Measurements from ENCODE around the gene TRIP6.
A peak's percentile ranks its signal among the peaks of the same experiment; 100 is the strongest.

Gene TRIP6, protein sequence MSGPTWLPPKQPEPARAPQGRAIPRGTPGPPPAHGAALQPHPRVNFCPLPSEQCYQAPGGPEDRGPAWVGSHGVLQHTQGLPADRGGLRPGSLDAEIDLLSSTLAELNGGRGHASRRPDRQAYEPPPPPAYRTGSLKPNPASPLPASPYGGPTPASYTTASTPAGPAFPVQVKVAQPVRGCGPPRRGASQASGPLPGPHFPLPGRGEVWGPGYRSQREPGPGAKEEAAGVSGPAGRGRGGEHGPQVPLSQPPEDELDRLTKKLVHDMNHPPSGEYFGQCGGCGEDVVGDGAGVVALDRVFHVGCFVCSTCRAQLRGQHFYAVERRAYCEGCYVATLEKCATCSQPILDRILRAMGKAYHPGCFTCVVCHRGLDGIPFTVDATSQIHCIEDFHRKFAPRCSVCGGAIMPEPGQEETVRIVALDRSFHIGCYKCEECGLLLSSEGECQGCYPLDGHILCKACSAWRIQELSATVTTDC

DNA sequence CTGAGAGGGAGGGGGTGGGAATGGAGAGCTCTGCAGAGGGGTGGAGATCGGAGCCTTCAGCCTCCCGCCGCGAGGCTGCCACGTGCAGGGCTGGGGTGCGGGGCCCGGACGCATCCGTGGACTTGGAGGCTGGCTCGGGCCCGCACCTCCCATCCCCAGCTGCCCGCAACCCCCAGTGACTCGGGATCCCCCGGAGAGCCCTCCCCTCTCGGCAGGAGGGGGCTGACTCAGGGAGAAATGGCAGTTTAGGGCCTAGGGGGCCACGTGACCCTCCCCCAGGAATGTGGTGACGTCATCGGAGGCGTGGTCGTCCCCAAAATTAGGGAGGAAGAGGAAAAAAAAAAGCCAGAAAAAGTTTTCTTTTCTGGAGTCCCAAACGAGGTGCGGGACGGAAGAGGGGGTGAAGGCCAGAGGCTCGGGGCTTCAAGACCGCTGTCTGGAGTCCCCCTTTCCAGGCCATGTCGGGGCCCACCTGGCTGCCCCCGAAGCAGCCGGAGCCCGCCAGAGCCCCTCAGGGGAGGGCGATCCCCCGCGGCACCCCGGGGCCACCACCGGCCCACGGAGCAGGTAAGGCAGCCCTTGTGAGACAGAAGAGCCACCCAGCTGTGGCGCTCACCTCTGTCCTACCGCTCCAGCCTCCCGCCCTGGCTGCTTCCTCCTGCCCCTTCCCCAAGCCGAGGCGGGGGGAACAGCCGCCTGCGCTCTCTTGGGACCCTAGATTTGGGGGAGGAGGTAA, at the start of gene TRIP6:
TSS of gene TRIP6 (plus strand) at position 348 of the 736 bp plus-strand sequence. CDS start at position 459, 111 bp downstream.
- no peaks in the 10 kb centered on the region for H3K9me3 Mint-ChIP-seq
- H3K27me3 Mint-ChIP-seq = no peaks in the 10 kb centered on the region
- peaks cover 23% of the 10 kb centered on the region for H3K36me3 Mint-ChIP-seq (ENCODE audit: low read depth)
- peak within 1 kb of the TSS; percentile 94 for H3K27ac Mint-ChIP-seq
- peak within 1 kb of the TSS; percentile 92 for H3K4me3 Mint-ChIP-seq
- peaks cover 14% of the 10 kb centered on the region for H3K4me1 Mint-ChIP-seq (ENCODE audit: low read depth)

DNA sequence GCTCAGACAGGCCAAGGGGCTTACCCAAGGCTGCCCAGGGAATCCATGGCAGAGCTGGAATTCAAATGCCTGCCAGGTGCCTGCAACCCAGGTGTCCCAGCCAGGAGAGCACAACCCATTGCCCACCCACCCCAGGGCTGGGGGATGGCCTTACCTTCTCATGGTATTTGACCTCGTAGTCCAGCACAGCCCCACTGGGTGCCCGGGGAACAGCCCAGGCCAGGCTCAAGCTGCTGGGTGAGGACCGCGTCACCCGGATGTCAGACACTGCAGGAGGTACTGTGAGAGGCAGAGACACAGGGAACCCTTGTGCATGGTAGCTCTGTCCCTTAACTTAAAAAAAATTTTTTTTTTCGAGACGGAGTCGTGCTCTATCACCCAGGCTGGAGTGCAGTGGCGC, 48.8 kb upstream of the TRIP6 start:
- Mint-ChIP-seq H3K27ac (no peak overlapping the region), H3K27me3 (no peaks in the 10 kb centered on the region), H3K9me3 (no peaks in the 10 kb centered on the region), H3K4me1 (ENCODE audit: low read depth) (no peaks in the 10 kb centered on the region), H3K36me3 (ENCODE audit: low read depth) (no peaks in the 10 kb centered on the region), H3K4me3 (no peak overlapping the region)

DNA sequence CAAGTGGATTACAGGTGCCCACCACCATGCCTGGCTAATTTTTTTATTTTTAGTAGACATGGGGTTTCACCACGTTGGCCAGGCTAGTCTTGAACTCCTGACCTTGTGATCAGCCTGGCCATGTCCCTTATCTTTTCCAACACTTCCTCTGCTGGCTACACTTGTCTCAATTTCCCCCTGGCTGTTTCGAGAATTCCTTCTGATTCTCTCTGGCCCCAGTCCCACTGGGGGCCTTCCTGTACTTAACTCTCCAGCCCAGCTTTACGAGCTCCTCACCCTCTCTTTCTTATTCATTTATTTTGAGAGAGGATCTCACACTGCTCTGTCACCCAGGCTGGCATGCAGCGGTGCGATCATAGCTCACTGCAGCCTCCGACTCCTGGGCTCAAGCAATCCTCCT, 48.4 kb upstream of the TRIP6 start:
- no peaks in the 10 kb centered on the region for H3K27me3 Mint-ChIP-seq
- no peak overlapping the region for H3K27ac Mint-ChIP-seq
- no peaks in the 10 kb centered on the region for H3K9me3 Mint-ChIP-seq
- H3K4me1 Mint-ChIP-seq (ENCODE audit: low read depth) = no peaks in the 10 kb centered on the region
- H3K36me3 Mint-ChIP-seq (ENCODE audit: low read depth) = no peaks in the 10 kb centered on the region
- no peak overlapping the region for H3K4me3 Mint-ChIP-seq

DNA sequence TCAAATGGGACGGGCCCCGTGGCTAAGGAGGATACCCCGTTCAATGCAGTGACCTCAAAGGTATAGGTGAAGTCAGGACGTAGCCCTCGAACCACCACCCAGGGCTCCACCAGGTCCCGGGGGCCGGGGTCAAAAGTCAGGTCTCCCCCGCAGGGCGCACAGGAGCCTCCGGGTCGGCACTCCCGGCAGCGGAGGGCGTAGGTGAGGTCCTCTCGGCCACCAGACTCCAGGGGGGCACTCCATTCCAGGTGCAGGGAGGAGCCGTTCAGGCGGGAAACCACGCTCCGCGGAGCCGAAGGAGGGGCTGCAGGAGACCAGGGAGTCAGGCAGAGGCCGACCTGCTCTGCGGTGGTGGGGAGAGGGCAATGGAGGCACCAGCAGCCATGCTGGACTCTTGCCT, 47.6 kb upstream of the TRIP6 start:
- Mint-ChIP-seq H3K27me3 (peaks cover 6% of the 10 kb centered on the region), H3K4me1 (ENCODE audit: low read depth) (no peaks in the 10 kb centered on the region), H3K9me3 (no peaks in the 10 kb centered on the region), H3K36me3 (ENCODE audit: low read depth) (no peaks in the 10 kb centered on the region), H3K4me3 (no peak overlapping the region), H3K27ac (no peak overlapping the region)

DNA sequence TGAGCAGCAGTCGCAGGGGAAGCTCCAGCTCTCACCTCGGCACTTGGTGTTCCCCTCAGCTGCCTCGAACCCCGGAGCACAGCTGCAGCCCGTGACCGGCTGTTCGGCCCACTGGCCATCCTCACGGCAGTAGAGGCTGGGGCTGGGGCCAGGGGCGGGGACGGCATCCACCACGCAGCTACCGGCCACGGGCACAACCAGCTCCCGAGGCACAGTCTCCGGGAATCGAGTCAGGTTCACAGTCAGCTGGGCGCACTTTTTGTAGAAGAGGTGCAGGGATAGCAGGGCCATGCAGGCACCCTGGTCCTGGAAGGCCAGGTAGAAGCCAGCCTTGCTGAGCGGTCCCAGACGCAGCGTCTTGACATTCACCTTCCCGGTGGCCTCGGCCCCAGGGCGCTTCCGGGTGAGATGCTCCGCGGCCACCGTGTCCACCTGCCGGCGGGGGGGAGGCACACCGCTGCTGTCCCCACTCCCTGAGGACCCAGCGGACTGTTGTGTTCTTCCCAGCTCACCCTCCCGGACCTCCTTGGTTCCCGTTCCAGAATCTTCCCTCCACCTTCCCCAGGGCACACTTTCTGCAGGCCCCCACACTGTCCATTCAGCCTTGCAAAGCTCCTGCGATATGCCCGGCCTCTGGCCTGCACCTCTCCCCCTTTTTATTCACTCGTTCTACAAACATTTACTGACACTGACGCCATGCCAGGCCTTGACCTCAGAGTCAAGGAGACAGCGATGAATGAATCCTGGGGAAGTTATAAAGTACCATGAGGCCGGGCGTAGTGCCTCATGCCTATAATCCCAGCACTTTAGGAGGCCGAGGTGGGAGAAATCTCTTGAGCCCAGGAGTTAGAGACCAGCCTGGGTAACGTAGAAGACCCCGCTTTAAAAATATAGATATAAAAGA, 44.7 kb upstream of the TRIP6 start:
- Mint-ChIP-seq H3K27me3 (peaks cover 24% of the 10 kb centered on the region), H3K27ac (no peak overlapping the region), H3K9me3 (no peaks in the 10 kb centered on the region), H3K4me3 (no peak overlapping the region), H3K4me1 (ENCODE audit: low read depth) (peaks cover 7% of the 10 kb centered on the region), H3K36me3 (ENCODE audit: low read depth) (no peaks in the 10 kb centered on the region)

DNA sequence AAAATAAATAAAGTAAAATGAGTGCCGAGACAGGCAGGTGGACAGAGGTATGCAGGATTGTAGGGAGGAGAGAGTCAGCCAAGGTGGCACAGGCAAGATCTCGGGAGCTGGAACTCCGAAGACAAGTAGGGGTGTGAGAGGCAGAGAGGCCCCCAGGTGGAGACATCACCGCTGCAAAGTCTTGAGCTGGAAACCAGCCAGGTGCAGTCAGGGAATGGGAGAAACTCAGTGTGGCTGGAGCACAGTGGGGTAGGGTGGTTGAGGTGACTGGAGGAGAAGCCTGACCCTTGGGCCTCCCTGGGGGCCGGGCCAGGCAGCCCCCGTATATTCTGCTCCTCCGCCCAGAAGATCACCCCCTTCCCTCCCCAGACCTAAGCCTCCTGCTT, 44.1 kb upstream of the TRIP6 start:
- no peaks in the 10 kb centered on the region for H3K9me3 Mint-ChIP-seq
- no peaks in the 10 kb centered on the region for H3K36me3 Mint-ChIP-seq (ENCODE audit: low read depth)
- no peak overlapping the region for H3K27ac Mint-ChIP-seq
- peaks cover 13% of the 10 kb centered on the region for H3K4me1 Mint-ChIP-seq (ENCODE audit: low read depth)
- peaks cover 30% of the 10 kb centered on the region for H3K27me3 Mint-ChIP-seq
- no peak overlapping the region for H3K4me3 Mint-ChIP-seq

DNA sequence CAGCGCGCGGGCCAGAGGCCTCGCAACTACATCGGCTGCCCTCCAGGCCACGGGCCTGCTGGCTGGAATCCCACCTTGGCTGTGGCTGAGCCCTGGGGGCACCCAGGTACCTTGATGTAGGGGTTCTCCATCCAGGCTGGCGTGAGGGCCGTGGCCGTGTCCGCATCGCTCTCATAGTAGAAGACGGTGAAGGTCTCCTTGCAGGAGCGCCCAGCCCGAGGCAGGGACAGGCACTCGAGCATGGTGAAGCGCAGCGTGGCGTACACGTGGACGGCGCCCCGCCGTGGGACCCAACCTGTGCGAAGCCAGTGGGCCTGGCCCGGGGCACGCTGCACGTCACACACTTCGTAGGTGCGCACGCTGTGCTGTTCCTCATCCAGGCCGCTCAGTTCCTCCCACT, 43.7 kb upstream of the TRIP6 start:
- H3K9me3 Mint-ChIP-seq = no peaks in the 10 kb centered on the region
- H3K27me3 Mint-ChIP-seq = peaks cover 32% of the 10 kb centered on the region
- H3K4me1 Mint-ChIP-seq (ENCODE audit: low read depth) = peaks cover 15% of the 10 kb centered on the region
- H3K36me3 Mint-ChIP-seq (ENCODE audit: low read depth) = no peaks in the 10 kb centered on the region
- no peak overlapping the region for H3K27ac Mint-ChIP-seq
- no peak overlapping the region for H3K4me3 Mint-ChIP-seq

DNA sequence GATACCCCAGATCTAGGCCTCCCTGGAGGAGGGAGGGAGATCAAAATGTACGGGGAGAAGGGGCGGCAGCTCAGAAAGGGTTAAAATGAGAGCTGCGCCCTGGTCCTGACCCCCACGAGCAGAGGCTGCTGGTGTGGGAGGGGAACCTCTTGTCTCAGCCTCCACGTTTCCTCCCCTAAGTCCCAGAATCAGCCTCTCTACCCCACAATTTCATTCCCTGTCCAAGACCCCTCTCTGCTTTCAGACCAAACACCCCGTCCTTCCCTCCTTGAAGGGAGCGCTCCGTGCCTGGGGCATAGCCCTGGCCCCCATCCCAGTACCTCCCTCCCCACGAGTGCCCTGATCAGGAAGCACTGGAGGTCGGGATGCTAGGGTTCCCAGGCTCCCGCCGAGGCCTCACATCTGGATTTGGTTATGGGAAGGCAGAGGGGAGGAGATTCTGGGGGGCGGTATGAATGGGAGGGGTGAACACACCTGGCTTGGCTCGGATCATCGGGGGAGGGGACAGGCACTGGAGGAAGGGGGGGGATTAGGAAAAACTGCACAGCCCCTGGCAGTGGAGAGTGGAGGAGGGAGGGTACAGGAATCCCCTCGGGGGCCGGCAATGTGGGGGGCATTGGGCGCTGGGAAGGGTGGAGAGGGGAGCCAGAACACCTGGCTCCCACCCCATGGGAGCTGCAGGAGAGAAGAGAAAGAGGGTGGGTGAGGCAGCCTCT, 42.5 kb upstream of the TRIP6 start:
- Mint-ChIP-seq H3K36me3 (ENCODE audit: low read depth) (no peaks in the 10 kb centered on the region), H3K4me3 (no peak overlapping the region), H3K27ac (no peak overlapping the region), H3K4me1 (ENCODE audit: low read depth) (peaks cover 17% of the 10 kb centered on the region), H3K27me3 (peaks cover 41% of the 10 kb centered on the region), H3K9me3 (no peaks in the 10 kb centered on the region)

DNA sequence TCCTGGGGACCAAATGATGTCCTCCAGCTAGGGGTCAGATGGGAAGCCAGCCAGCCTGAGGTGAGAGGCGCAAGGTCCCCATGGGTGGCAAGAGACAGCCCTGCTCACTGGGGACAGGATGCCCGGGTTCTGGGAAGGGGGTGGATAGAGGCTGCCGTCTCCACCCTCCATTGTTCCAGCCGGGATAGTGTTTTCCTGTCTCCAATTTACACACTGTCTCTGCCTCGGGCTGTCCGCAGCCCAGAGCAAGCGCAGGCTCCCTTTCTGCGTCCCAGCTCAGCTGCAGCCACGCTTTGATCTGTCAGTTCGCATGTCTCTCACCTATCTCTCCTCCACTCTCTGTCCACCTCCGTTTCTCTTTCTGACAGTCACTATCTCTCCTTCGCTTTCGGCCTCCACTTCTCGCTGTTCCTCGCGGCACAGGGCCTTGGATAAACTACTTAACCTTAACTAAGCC, 41.9 kb upstream of the TRIP6 start:
- Mint-ChIP-seq H3K4me1 (ENCODE audit: low read depth) (peaks cover 17% of the 10 kb centered on the region), H3K36me3 (ENCODE audit: low read depth) (no peaks in the 10 kb centered on the region), H3K4me3 (no peak overlapping the region), H3K27ac (no peak overlapping the region), H3K9me3 (no peaks in the 10 kb centered on the region), H3K27me3 (peaks cover 41% of the 10 kb centered on the region)

DNA sequence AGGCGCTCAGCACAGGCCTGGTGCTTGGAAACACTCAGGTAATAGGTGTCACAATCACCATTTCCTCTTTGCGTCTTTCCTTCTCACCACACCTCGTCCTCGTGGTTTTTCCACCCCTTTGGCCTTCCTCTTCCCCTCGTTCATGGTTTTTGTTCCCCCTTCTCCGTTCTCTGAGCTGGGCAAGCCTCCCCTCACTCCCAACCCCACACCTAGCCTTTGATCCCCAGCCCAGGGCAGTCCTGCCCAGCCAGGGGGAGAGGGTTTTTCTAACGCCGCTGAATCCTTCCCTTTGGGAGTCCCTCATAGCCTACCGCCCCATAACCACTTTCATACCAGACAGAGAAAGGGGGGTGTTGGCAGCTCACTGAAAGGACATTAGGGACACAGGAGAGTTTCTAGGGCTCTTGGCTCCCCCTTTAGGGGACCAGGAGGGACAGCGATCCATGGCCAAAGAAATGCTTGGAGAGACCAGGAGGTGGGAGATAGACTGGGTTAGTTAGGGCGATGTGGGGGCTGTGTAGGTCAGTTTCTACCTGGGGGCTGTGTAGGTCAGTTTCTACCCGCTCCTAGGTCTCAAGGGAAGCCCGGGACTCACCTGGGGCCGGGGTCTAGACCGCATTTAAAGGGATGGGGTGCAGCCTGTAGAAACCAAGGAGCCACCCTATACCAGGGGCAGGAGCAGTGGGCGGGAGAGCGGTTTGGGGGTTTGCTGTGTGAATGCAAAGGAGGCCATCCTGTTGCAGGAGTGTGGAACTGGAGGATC, 41.3 kb upstream of the TRIP6 start:
- Mint-ChIP-seq H3K27ac (no peak overlapping the region), H3K27me3 (peaks cover 41% of the 10 kb centered on the region), H3K9me3 (no peaks in the 10 kb centered on the region), H3K36me3 (ENCODE audit: low read depth) (no peaks in the 10 kb centered on the region), H3K4me1 (ENCODE audit: low read depth) (peaks cover 17% of the 10 kb centered on the region), H3K4me3 (peak overlapping the region; percentile 71)

DNA sequence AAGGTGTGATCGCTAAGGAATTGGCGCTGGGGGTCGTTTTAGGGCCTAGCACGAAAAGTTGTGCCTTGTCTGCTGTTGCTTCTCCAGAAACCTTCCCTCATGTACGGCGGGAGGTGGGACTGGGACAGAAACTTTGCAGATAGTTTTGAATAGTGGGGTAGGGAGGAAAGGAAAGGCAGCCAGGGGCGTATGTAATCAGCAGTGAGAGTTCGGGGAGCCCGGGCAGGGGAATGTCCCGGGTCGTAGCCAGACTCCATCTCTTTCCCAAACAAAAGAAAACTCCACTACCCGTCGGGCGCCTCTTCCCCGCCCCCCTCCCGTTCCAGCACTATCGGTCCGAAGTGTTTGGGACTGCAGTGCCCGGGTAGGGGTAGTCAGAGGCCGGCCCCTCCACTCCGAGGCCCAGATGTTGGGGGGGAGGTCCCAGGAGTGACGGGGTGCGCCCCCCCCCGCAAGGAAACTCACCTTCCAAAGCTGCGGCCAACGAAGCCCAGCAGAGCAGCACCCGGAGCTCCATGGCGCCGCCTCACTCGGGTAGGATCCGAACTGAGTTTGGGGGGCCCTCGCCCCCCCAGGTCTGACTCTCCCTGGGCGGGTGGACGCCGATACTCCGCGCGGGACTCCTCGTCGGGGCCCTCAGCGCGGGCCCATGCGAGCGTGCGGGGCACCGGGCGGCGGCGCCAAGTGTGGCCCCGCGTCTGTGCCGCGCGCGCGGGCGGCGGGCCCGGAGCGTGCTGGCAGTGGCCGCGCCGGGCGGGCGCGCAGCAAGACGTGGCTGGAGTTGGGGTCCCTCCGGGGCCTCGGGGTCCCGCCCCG, 40.5 kb upstream of the TRIP6 start:
- Mint-ChIP-seq H3K4me1 (ENCODE audit: low read depth) (peaks cover 17% of the 10 kb centered on the region), H3K36me3 (ENCODE audit: low read depth) (no peaks in the 10 kb centered on the region), H3K9me3 (no peaks in the 10 kb centered on the region), H3K27me3 (peaks cover 41% of the 10 kb centered on the region), H3K27ac (peak overlapping the region; percentile 52), H3K4me3 (peak overlapping the region; percentile 71)

DNA sequence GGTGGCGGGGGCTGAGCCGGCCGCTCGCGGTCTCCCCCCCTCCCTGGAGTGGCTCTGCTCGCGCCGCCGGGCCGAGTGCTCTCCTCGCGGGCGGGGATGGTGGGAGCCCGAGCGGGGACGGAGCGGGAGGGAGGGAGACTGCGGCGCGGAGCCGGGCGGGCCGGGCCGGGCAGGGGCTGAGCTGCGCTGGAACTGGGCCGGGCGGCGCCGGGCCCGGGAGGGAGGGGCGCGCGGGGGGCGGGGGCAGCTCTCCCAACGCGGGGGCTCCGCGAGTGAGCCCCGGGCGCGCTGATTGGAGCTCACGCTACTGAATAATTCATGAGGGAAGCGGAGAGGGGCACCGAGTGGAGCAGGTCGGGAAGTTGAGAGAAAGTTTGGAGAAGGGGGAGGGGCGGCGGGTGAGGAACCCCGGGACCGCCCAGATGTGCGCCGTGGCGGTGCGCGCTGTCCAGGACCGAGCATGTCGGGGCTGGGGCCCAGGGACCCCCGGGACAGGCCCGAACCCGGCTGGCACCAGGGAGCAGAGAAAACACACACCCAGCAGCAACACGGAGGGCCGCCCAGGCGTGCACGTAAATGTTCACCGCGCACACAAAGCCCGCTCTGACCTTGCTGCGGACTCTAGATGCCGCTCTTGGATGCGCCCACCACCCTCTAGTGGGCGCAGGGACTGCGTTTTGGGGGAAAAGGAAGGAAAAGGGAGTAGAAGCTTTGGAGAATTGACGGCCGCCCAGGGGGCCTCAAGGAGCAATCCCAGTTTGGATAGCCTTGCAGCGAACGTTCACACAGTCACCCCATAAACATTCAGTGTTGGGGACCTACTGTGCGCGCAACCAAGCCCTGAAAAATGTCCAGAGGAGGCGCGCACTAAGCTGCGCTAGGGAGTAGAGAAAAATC, 39.6 kb upstream of the TRIP6 start, which contains the start of gene EPHB4:
TSS of gene EPHB4 (minus strand) at position 194 of the 897 bp plus-strand sequence. CDS start 493 bp downstream, outside the sequence.
- Mint-ChIP-seq H3K36me3 (ENCODE audit: low read depth) (no peaks in the 10 kb centered on the region), H3K4me1 (ENCODE audit: low read depth) (peaks cover 17% of the 10 kb centered on the region), H3K4me3 (peak within 1 kb of the TSS; percentile 77), H3K27me3 (peaks cover 41% of the 10 kb centered on the region), H3K9me3 (no peaks in the 10 kb centered on the region), H3K27ac (peak within 1 kb of the TSS; percentile 52)
